ENCODE results near the gene GJC2. TPM values are rescaled to one million over a fixed set of nuclear protein-coding genes. Genes with fewer than 3 reads are reported as not detected.

GJC2 gene
- total and polyA plus RNA-seq, 2 donors (not counting 3 experiments of a cell fraction or from before 2014, with no cell fraction given) = 0.58 to 1.2 TPM

DNA sequence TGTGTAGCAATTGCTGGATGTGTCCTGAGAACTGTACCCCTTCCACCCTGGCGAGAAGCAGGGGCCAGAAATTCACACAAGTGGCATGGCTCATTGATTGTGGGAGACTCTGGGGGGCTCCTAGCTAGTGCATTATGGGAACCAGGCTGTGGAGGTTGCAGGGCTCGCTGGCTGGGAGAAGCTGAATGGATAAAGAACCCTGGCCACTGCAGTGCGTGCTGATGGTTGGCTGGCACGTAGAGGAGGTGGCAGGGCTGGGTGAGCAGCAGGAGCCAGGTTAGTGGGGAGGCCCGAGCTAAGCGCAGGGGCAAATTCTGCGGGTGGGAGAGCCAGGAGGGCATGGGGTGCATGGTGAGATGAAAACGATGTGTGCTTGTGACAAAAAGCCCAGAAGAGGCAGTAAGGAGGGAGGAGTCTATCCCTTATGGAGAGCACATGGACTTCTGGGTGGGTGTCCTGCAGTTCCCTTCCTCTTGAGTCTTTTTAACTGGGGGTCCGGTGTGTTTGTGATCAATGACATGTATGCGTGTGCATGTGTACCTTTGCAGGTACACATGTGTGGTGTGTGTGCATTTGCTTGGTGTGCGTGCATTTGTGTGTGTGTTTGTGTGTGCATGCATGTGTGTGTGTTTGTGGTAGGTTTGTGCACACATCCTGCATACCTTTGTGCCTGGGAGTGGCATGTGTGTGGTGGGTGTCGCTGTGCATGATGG, 6.1 kb upstream of the GJC2 start:
- H3K27me3 ChIP-seq (ENCODE audit: control insufficient read depth in 2 of 2, insufficient read depth in 2 of 2, low read length in 2 of 2) = no peaks in the 10 kb centered on the region
- no peak for TF ChIP-seq MYC (IDR thresholded peaks at IDR 0.05; ENCODE audit: low read depth, low read length)
- no peak for TF ChIP-seq FOS (IDR thresholded peaks at IDR 0.05; ENCODE audit: borderline replicate concordance, insufficient read depth, low read length)
- intact Hi-C loops (cut with micrococcal nuclease) (no loop called here), dilution Hi-C loops (cut with MboI; ENCODE audit: extremely low pct_ligation_motif_present, low sequenced_read_pairs) (no loop called here)
- H3K9ac ChIP-seq (replicated peaks; ENCODE audit: extremely low read depth, insufficient read depth, low read length) = no peak overlapping the region
- no peaks in the 10 kb centered on the region for H3K9me3 ChIP-seq (replicated peaks; ENCODE audit: control insufficient read depth, insufficient read depth, low read length)
- peaks cover 0 to 16% of the 10 kb centered on the region in 2 experiments for H3K36me3 ChIP-seq (ENCODE audit: control insufficient read depth in 2 of 2, extremely low read depth in 1 of 2, insufficient read depth in 2 of 2, low read length in 2 of 2)
- ChIA-PET CTCF (interaction anchor here (3.5 kb wide), 1 partner anchor 13 kb away, joined by 12 read pairs; no protein-coding TSS in a partner anchor), POLR2A (interaction anchor here (1.4 kb wide), 1 partner anchor 22 kb away, joined by 3 read pairs; the partner anchor contains the start of gene IBA57)
- H3K27ac ChIP-seq (ENCODE audit: insufficient read depth, low read depth, low read length) = no peak overlapping the region
- DNase-seq (ENCODE audit: low read depth, low spot score) = no peak
- H4K20me1 ChIP-seq (replicated peaks; ENCODE audit: control insufficient read depth, extremely low read depth, insufficient read depth, low read length) = no peaks in the 10 kb centered on the region
- FAIRE-seq = no peak
- peaks cover 27% of the 10 kb centered on the region for H3K4me1 ChIP-seq (ENCODE audit: control insufficient read depth, extremely low read depth, insufficient read depth, low read length)
- H3K9me1 ChIP-seq (replicated peaks; ENCODE audit: control insufficient read depth, extremely low read depth, insufficient read depth, low read length) = no peaks in the 10 kb centered on the region
- no peak overlapping the region for H2AFZ ChIP-seq (ENCODE audit: low read depth, low read length)
- H3K4me3 ChIP-seq (replicated peaks in 1 of 3; ENCODE audit: insufficient read depth in 1 of 3, low read depth in 1 of 3, low read length in 3 of 3) = no peak overlapping the region
- no TSS peak for BruUV-seq (replicated peaks)
- no peak overlapping the region for H3K4me2 ChIP-seq (ENCODE audit: insufficient read depth, low read length)
- H3K79me2 ChIP-seq (ENCODE audit: control insufficient read depth, insufficient read depth, low read length) = peaks cover 68% of the 10 kb centered on the region

DNA sequence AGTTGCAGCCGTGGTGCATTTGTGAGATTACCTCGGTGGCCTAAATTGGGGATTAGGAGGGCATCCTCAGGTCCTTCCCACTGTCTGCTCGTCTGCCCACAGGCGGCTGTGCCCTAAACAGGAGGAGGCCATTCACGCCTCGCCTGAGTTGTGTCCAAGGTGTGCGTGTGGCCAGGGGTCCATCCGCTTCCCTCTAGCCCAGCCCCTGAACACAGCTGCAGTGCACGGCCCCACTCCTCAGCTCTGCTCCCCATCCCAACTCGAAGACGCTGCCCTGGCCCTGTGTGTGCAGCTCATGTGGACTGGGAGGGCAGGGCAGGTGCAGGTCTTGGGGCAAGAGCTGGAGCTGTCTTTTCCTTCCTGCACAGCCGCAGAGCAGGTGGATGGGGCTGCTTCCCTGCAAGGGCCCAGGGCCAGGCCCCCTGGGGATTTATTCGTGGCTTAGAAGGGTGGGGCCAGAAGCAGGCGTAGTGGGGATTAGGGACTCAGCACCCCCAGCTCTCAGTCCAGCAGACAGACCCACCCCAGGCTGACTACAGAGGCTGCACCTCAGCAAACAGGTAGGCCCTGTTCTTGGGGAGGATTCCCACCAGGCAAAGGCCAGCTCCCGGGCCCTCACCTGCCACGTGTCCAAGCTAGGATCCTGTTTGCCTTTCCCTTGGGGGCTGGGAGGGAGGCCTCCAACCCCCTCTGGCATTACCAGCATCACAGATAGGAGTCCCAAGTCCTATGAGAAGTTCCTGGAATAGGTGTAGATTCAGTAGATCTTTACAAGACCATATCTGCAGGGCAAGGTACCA, 5.3 kb upstream of the GJC2 start:
- Histone ChIP-seq H2AFZ (ENCODE audit: low read depth, low read length) (no peak overlapping the region), H3K9me3 (replicated peaks; ENCODE audit: control insufficient read depth, insufficient read depth, low read length) (no peaks in the 10 kb centered on the region), H3K9me1 (replicated peaks; ENCODE audit: control insufficient read depth, extremely low read depth, insufficient read depth, low read length) (no peaks in the 10 kb centered on the region), H3K36me3 (ENCODE audit: control insufficient read depth in 2 of 2, extremely low read depth in 1 of 2, insufficient read depth in 2 of 2, low read length in 2 of 2) (peaks cover 0 to 16% of the 10 kb centered on the region in 2 experiments), H3K27me3 (ENCODE audit: control insufficient read depth in 2 of 2, insufficient read depth in 2 of 2, low read length in 2 of 2) (no peaks in the 10 kb centered on the region), H3K79me2 (ENCODE audit: control insufficient read depth, insufficient read depth, low read length) (peaks cover 68% of the 10 kb centered on the region), H3K27ac (ENCODE audit: insufficient read depth, low read depth, low read length) (no peak overlapping the region), H3K4me1 (ENCODE audit: control insufficient read depth, extremely low read depth, insufficient read depth, low read length) (peaks cover 34% of the 10 kb centered on the region), H3K9ac (replicated peaks; ENCODE audit: extremely low read depth, insufficient read depth, low read length) (no peak overlapping the region), H3K4me3 (replicated peaks in 1 of 3; ENCODE audit: insufficient read depth in 1 of 3, low read depth in 1 of 3, low read length in 3 of 3) (no peak overlapping the region), H3K4me2 (ENCODE audit: insufficient read depth, low read length) (no peak overlapping the region), H4K20me1 (replicated peaks; ENCODE audit: control insufficient read depth, extremely low read depth, insufficient read depth, low read length) (no peaks in the 10 kb centered on the region)
- no peak for DNase-seq (ENCODE audit: low read depth, low spot score)
- ChIA-PET POLR2A (interaction anchor here (1.4 kb wide), 1 partner anchor 21 kb away, joined by 3 read pairs; the partner anchor contains the start of gene IBA57), CTCF (no interaction called here)
- intact Hi-C loops (cut with micrococcal nuclease) = no loop called here
- TF ChIP-seq JUN (IDR thresholded peaks at IDR 0.05; ENCODE audit: borderline replicate concordance, insufficient read depth, insufficient read length, low read depth) (no peak), POLR2A (IDR thresholded peaks at IDR 0.05; ENCODE audit: low read depth, low read length) (no peak), GATA2 (IDR thresholded peaks at IDR 0.05; ENCODE audit: insufficient read depth, insufficient read length, low read depth, low read length) (no peak), MYC (IDR thresholded peaks at IDR 0.05; ENCODE audit: low read depth, low read length) (no peak)
- FAIRE-seq = no peak
- no TSS peak for BruUV-seq (replicated peaks)
- dilution Hi-C loops (cut with MboI; ENCODE audit: extremely low pct_ligation_motif_present, low sequenced_read_pairs) = no loop called here

Data from endothelial cell of umbilical vein (primary cell).